HCT116 (cell line): ENCODE measurements around the gene CFDP1. TPM values are rescaled to one million over a fixed set of nuclear protein-coding genes. Genes with fewer than 3 reads are reported as not detected.

Experiments used
- ATAC-seq: fragments of 200-7000 bp; cut with Tn5 transposase; 2 replicates; pipeline ENCODE4 v1.9.1; 2020; ENCODE audit warnings: mild to moderate bottlenecking, moderate library complexity
- BruUV-seq: library from RNA; stranded (reverse); fragments of 400-500 nt; replicated peaks from 2 replicates; lab custom pipeline; 2021; lab: Mats Ljungman, UMichigan
- CTCF ChIA-PET: fragments of 300-600 bp; sonication (Branson Sonifier 250); formaldehyde crosslinking; loops from one replicate; lab custom pipeline; 2021; ENCODE audit warnings: antibody characterized with exemption; lab: Charles Lee
- POLR2A ChIA-PET: fragments of 300-600, 350-600 bp; sonication (Branson Sonifier 250); formaldehyde crosslinking; loops from one replicate; lab custom pipeline; 2021; ENCODE audit warnings: antibody characterized with exemption; lab: Charles Lee
- RAD21 ChIA-PET, 2 experiments: fragments of 300-600 bp; sonication (Branson Sonifier 250); formaldehyde crosslinking; loops; one replicate each; lab custom pipeline; 2023; ENCODE audit warnings: low total read pairs in 2 of 2; ENCODE audit not compliant: uncharacterized antibody in 2 of 2, unreplicated experiment in 2 of 2, low non-redundant PET in 1 of 2; lab: Charles Lee
- DNase-seq: peaks from one replicate; pipeline ENCODE4 v3.0.0-alpha.2; 2010; ENCODE audit warnings: low read depth, low spot score
- H2AFZ ChIP-seq: fragments of 200-600 bp; shearing (Covaris generic), sonication (generic); 2 replicates; pipeline ENCODE4 v1.6.1; 2017; ENCODE audit warnings: low read depth, mixed run types, mixed read lengths, antibody characterized with exemption, low read length; ENCODE audit not compliant: poor library complexity, severe bottlenecking
- H3K27ac ChIP-seq: 2 replicates; pipeline ENCODE4 v1.5.1; 2012; ENCODE audit warnings: low read depth, low read length
- H3K27me3 ChIP-seq: fragments of 200-600 bp; sonication (generic); 2 replicates; pipeline ENCODE4 v1.6.1; 2016; ENCODE audit warnings: mixed run types, low read length, mixed read lengths; ENCODE audit not compliant: insufficient read depth
- H3K36me3 ChIP-seq, 2 experiments: fragments of 200-500 bp in 1 of 2; fragments of 200-600 bp in 1 of 2; sonication (Bioruptor generic) in 1 of 2; sonication (generic) in 1 of 2; 2 replicates each; pipeline versions ENCODE4 v1.5.1 to v1.6.1; 2014 to 2016; ENCODE audit warnings: low read length in 2 of 2, inconsistent platforms in 1 of 2, mixed read lengths in 1 of 2, mixed run types in 1 of 2; ENCODE audit not compliant: insufficient read depth in 2 of 2, control insufficient read depth in 1 of 2
- H3K4me1 ChIP-seq, 2 experiments: fragments of 200-600 bp in 1 of 2; sonication (generic) in 1 of 2; 2 replicates each; pipeline versions ENCODE4 v1.5.1 to v1.6.1; 2012 to 2017; ENCODE audit warnings: low read length in 2 of 2, inconsistent platforms in 1 of 2, mild to moderate bottlenecking in 1 of 2, mixed read lengths in 1 of 2, mixed run types in 1 of 2, moderate library complexity in 1 of 2; ENCODE audit not compliant: insufficient read depth in 2 of 2, control insufficient read depth in 1 of 2
- H3K4me2 ChIP-seq: fragments of 200-600 bp; sonication (generic); 2 replicates; pipeline ENCODE4 v1.6.1; 2017; ENCODE audit warnings: mixed run types, low read length, mixed read lengths
- H3K4me3 ChIP-seq, 2 experiments: fragments of 200-600 bp in 1 of 2; sonication (generic) in 1 of 2; replicated peaks in 1 of 2; 2 replicates each; pipeline ENCODE4 v1.5.1; 2011 to 2016; ENCODE audit warnings: low read length in 2 of 2, control low read depth in 1 of 2, low read depth in 1 of 2, mild to moderate bottlenecking in 1 of 2, mixed read lengths in 1 of 2, mixed run types in 1 of 2
- H3K79me2 ChIP-seq: fragments of 200-600 bp; sonication (generic); 2 replicates; pipeline ENCODE4 v1.6.1; 2017; ENCODE audit warnings: mild to moderate bottlenecking, mixed run types, low read length, moderate library complexity, mixed read lengths; ENCODE audit not compliant: insufficient read depth
- H3K9ac ChIP-seq: fragments of 200-600 bp; sonication (generic); 2 replicates; pipeline ENCODE4 v1.6.1; 2016; ENCODE audit warnings: low read length, mixed read lengths
- H3K9me2 ChIP-seq: fragments of 200-600 bp; sonication (generic), shearing (Covaris generic); 2 replicates; pipeline ENCODE4 v1.6.1; 2017; ENCODE audit warnings: mixed run types, mild to moderate bottlenecking, moderate library complexity; ENCODE audit not compliant: insufficient read depth
- H3K9me3 ChIP-seq, 2 experiments: fragments of 200-500 bp in 1 of 2; fragments of 200-600 bp in 1 of 2; sonication (Bioruptor generic) in 1 of 2; sonication (generic) in 1 of 2; 2 replicates each; pipeline ENCODE4 v1.6.1; 2014 to 2017; ENCODE audit warnings: low read length in 2 of 2, mixed read lengths in 2 of 2, inconsistent platforms in 1 of 2, low read depth in 1 of 2, mild to moderate bottlenecking in 1 of 2, mixed run types in 1 of 2, moderate library complexity in 1 of 2; ENCODE audit not compliant: control insufficient read depth in 1 of 2, insufficient read depth in 1 of 2
- H4K20me1 ChIP-seq: fragments of 200-600 bp; sonication (generic), shearing (Covaris generic); 2 replicates; pipeline ENCODE4 v1.6.1; 2017; ENCODE audit warnings: mixed run types, mild to moderate bottlenecking, moderate library complexity; ENCODE audit not compliant: insufficient read depth
- ELF1 ChIP-seq: IDR thresholded peaks from 2 replicates; pipeline ENCODE4 v1.6.1; 2012; ENCODE audit warnings: low read depth, borderline replicate concordance
- MAX ChIP-seq: IDR thresholded peaks from 2 replicates; pipeline ENCODE4 v1.6.1; 2012
- POLR2A ChIP-seq: IDR thresholded peaks from 2 replicates; pipeline ENCODE4 v1.7.0; 2011; ENCODE audit warnings: borderline replicate concordance; ENCODE audit not compliant: insufficient read depth, insufficient read length; ENCODE audit errors: extremely low read depth
- RAD21 ChIP-seq: IDR thresholded peaks from 2 replicates; pipeline ENCODE4 v1.6.1; 2012; ENCODE audit warnings: low read depth, mild to moderate bottlenecking
- REST ChIP-seq: IDR thresholded peaks from 2 replicates; pipeline ENCODE4 v1.6.1; 2012; ENCODE audit warnings: low read depth
- SIN3A ChIP-seq: IDR thresholded peaks from 2 replicates; pipeline ENCODE4 v1.6.1; 2012; ENCODE audit warnings: low read depth
- SRF ChIP-seq: IDR thresholded peaks from 2 replicates; pipeline ENCODE4 v1.6.1; 2012; ENCODE audit warnings: low read depth
- TCF7L2 ChIP-seq: IDR thresholded peaks from 2 replicates; pipeline ENCODE4 v1.7.0; 2011; ENCODE audit warnings: borderline replicate concordance, inconsistent platforms; ENCODE audit not compliant: insufficient read depth, insufficient read length; ENCODE audit errors: extremely low read depth
- YY1 ChIP-seq: IDR thresholded peaks from 2 replicates; pipeline ENCODE4 v1.6.1; 2011; ENCODE audit warnings: low read length, low read depth, moderate library complexity, mild to moderate bottlenecking; ENCODE audit not compliant: insufficient replicate concordance; ENCODE audit errors: extremely low read depth
- intact Hi-C: fragments of 100-400 bp; cut with micrococcal nuclease; formaldehyde crosslinking; loops from 2 replicates; pipeline ENCODE4 v1.10.0; 2022
- total RNA-seq: library from RNA; stranded (reverse); gene quantifications from one replicate; pipeline ENCODE4 v1.2.1, GENCODE V29; 2021; ENCODE audit not compliant: unreplicated experiment
- TF ChIP-seq, protein P1 (sequence below): IDR thresholded peaks from 2 replicates; pipeline ENCODE4 v1.6.1; 2012
- TF ChIP-seq, protein P2 (sequence below), 3 experiments: fragments of 200-600 bp in 1 of 3; sonication (generic) in 1 of 3; IDR thresholded peaks in 2 of 3; conservative IDR thresholded peaks in 1 of 3; 2 replicates each; pipeline ENCODE4 v1.5.1; 2012 to 2017; ENCODE audit warnings: low read depth in 2 of 3, low read length in 2 of 3, antibody characterized with exemption in 1 of 3, borderline replicate concordance in 1 of 3, control low read depth in 1 of 3, mild to moderate bottlenecking in 1 of 3, mixed read lengths in 1 of 3, mixed run types in 1 of 3, moderate library complexity in 1 of 3; ENCODE audit not compliant: insufficient read depth in 1 of 3

The CFDP1 gene
- total RNA-seq, 1 experiment from 2014 or later: 45.3 TPM

- Histone ChIP-seq H3K36me3 (no peaks in the 10 kb centered on the region), H3K4me3 (no peak overlapping the region), H2AFZ (no peak overlapping the region), H3K9ac (no peak overlapping the region), H3K4me1 (peaks cover 24 to 49% of the 10 kb centered on the region in 2 experiments), H3K9me3 (no peaks in the 10 kb centered on the region), H3K9me2 (no peaks in the 10 kb centered on the region), H4K20me1 (no peaks in the 10 kb centered on the region), H3K27me3 (no peaks in the 10 kb centered on the region), H3K79me2 (no peaks in the 10 kb centered on the region), H3K27ac (no peak overlapping the region), H3K4me2 (no peak overlapping the region)
- TF ChIP-seq MAX (no peak), SRF (no peak), SIN3A (no peak), ELF1 (no peak), REST (no peak), RAD21 (no peak), TCF7L2 (no peak), POLR2A (no peak), YY1 (no peak)
- TF ChIP-seq, protein P1, sequence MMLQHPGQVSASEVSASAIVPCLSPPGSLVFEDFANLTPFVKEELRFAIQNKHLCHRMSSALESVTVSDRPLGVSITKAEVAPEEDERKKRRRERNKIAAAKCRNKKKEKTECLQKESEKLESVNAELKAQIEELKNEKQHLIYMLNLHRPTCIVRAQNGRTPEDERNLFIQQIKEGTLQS: no peak
- TF ChIP-seq, protein P2, sequence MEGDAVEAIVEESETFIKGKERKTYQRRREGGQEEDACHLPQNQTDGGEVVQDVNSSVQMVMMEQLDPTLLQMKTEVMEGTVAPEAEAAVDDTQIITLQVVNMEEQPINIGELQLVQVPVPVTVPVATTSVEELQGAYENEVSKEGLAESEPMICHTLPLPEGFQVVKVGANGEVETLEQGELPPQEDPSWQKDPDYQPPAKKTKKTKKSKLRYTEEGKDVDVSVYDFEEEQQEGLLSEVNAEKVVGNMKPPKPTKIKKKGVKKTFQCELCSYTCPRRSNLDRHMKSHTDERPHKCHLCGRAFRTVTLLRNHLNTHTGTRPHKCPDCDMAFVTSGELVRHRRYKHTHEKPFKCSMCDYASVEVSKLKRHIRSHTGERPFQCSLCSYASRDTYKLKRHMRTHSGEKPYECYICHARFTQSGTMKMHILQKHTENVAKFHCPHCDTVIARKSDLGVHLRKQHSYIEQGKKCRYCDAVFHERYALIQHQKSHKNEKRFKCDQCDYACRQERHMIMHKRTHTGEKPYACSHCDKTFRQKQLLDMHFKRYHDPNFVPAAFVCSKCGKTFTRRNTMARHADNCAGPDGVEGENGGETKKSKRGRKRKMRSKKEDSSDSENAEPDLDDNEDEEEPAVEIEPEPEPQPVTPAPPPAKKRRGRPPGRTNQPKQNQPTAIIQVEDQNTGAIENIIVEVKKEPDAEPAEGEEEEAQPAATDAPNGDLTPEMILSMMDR (IDR thresholded peaks at IDR 0.05 in 2 of 3, conservative IDR thresholded peaks at IDR 0.05 in 1 of 3; ENCODE audit: borderline replicate concordance in 1 of 3, insufficient read depth in 1 of 3, low read depth in 2 of 3, low read length in 2 of 3): no peak
- DNase-seq: no peak
- ATAC-seq: no peak
- no TSS peak for BruUV-seq
- ChIA-PET CTCF (interaction anchor here (0.6 kb wide), 1 partner anchor 38 kb away, joined by 4 read pairs; no protein-coding TSS in a partner anchor), RAD21 (no interaction called here), POLR2A (no interaction called here)
- intact Hi-C loops: no loop called here
Observed at GRCh38 chr16:75479421-75479990, 46.2 kb upstream of the CFDP1 start.
